HG03097 (cell line): ENCODE data around the gene EPHA7.

Experiments used
- ATAC-seq: cut with Tn5 transposase; IDR thresholded peaks from one replicate; pipeline ENCODE4 v1.9.1; 2021; ENCODE audit not compliant: unreplicated experiment, low FRiP score

Gene EPHA7

GRCh38 chr6:93329301-93330000, 89.9 kb downstream of the EPHA7 start:
- no peak for ATAC-seq

GRCh38 chr6:93327857-93328256, 91.5 kb downstream of the EPHA7 start:
- ATAC-seq: no peak

- no peak for ATAC-seq
Measured at GRCh38 chr6:93325761-93326160, 93.6 kb downstream of the EPHA7 start.

- no peak for ATAC-seq
Measured at GRCh38 chr6:93323630-93324029, 95.7 kb downstream of the EPHA7 start.

GRCh38 chr6:93322651-93323050, 96.7 kb downstream of the EPHA7 start:
- no peak for ATAC-seq

- ATAC-seq: no peak
Measured at GRCh38 chr6:93319304-93319703, 100.1 kb downstream of the EPHA7 start.

- ATAC-seq: no peak
Measured at GRCh38 chr6:93318121-93318520, 101.2 kb downstream of the EPHA7 start.

- ATAC-seq: no peak
Measured at GRCh38 chr6:93317592-93317991, 101.8 kb downstream of the EPHA7 start.

GRCh38 chr6:93307505-93308409, 111.6 kb downstream of the EPHA7 start:
- ATAC-seq: no peak

- no peak for ATAC-seq
Measured at GRCh38 chr6:93305088-93305487, 114.3 kb downstream of the EPHA7 start.

- ATAC-seq: no peak
Measured at GRCh38 chr6:93304505-93304904, 114.9 kb downstream of the EPHA7 start.

GRCh38 chr6:93300661-93301060, 118.7 kb downstream of the EPHA7 start:
- ATAC-seq: no peak

GRCh38 chr6:93299622-93300021, 119.7 kb downstream of the EPHA7 start:
- no peak for ATAC-seq

- no peak for ATAC-seq
Measured at GRCh38 chr6:93295631-93296030, 123.7 kb downstream of the EPHA7 start.

GRCh38 chr6:93294879-93295278, 124.5 kb downstream of the EPHA7 start:
- no peak for ATAC-seq

GRCh38 chr6:93293872-93294271, 125.5 kb downstream of the EPHA7 start:
- no peak for ATAC-seq

GRCh38 chr6:93293460-93293859, 125.9 kb downstream of the EPHA7 start:
- no peak for ATAC-seq

GRCh38 chr6:93282521-93283031, 136.8 kb downstream of the EPHA7 start:
- ATAC-seq: no peak

- no peak for ATAC-seq
Measured at GRCh38 chr6:93278241-93278640, 141.1 kb downstream of the EPHA7 start.

GRCh38 chr6:93272896-93273295, 146.5 kb downstream of the EPHA7 start:
- no peak for ATAC-seq

GRCh38 chr6:93272211-93272610, 147.1 kb downstream of the EPHA7 start:
- ATAC-seq: no peak
